Osteoblast (primary cell): ENCODE measurements around the gene NCEH1. TPM values are rescaled to one million over a fixed set of nuclear protein-coding genes. Genes with fewer than 3 reads are reported as not detected.

Experiments
- DNase-seq: peaks from one replicate; pipeline ENCODE4 v3.0.0; 2011; ENCODE audit warnings: low spot score, mixed read lengths; ENCODE audit not compliant: insufficient read length; ENCODE audit errors: missing footprints
- H2AFZ ChIP-seq: 2 replicates; pipeline ENCODE4 v1.6.0; 2011; ENCODE audit warnings: mild to moderate bottlenecking, low read length
- H3K27ac ChIP-seq: 2 replicates; pipeline ENCODE4 v1.5.1; 2011; ENCODE audit warnings: mild to moderate bottlenecking, low read depth, low read length, moderate library complexity
- H3K27me3 ChIP-seq: 2 replicates; pipeline ENCODE4 v1.6.0; 2012; ENCODE audit warnings: mild to moderate bottlenecking, control low read depth, inconsistent platforms, low read length, moderate library complexity; ENCODE audit not compliant: insufficient read depth
- H3K36me3 ChIP-seq: 2 replicates; pipeline ENCODE4 v1.5.1; 2011; ENCODE audit warnings: mild to moderate bottlenecking, low read length, control low read depth, moderate library complexity; ENCODE audit not compliant: insufficient read depth
- H3K4me1 ChIP-seq: 2 replicates; pipeline ENCODE4 v1.5.1; 2011; ENCODE audit warnings: mild to moderate bottlenecking, low read length, control low read depth, moderate library complexity; ENCODE audit not compliant: insufficient read depth
- H3K4me2 ChIP-seq: 2 replicates; pipeline ENCODE4 v1.6.0; 2011; ENCODE audit warnings: mild to moderate bottlenecking, low read length; ENCODE audit not compliant: insufficient read depth
- H3K4me3 ChIP-seq: fragments of 200-600 bp; sonication (generic); 3 replicates; pipeline ENCODE4 v1.5.1; 2012; ENCODE audit warnings: mild to moderate bottlenecking, low read length, inconsistent platforms; ENCODE audit not compliant: insufficient read depth
- H3K79me2 ChIP-seq: 2 replicates; pipeline ENCODE4 v1.6.0; 2012; ENCODE audit warnings: mild to moderate bottlenecking, low read length, control low read depth, inconsistent platforms; ENCODE audit not compliant: insufficient read depth
- H3K9me3 ChIP-seq: 2 replicates; pipeline ENCODE4 v1.5.1; 2011; ENCODE audit warnings: low read depth, low read length, control low read depth
- H4K20me1 ChIP-seq: 2 replicates; pipeline ENCODE4 v1.6.0; 2012; ENCODE audit warnings: mild to moderate bottlenecking, low read length, control low read depth; ENCODE audit not compliant: insufficient read depth
- CTCF ChIP-seq: IDR thresholded peaks from 2 replicates; pipeline ENCODE4 v1.5.1; 2011; ENCODE audit warnings: mild to moderate bottlenecking, low read depth, low read length, moderate library complexity; ENCODE audit errors: extremely low read depth
- small RNA-seq: library from RNA; depleted of rRNA; stranded (forward); fragments of <200 nt; gene quantifications from one replicate; pipeline ENCODE3, GENCODE V24; 2012
- total RNA-seq: library from RNA; depleted of rRNA; stranded (reverse); fragments of >200 nt; gene quantifications from 2 replicates; pipeline ENCODE4 v1.2.3, GENCODE V29; 2012

NCEH1 gene
- total RNA-seq, 1 donor = 10.9 TPM

GRCh38 chr3:172585954-172586353 is 124.9 kb downstream of the NCEH1 start:
- Histone ChIP-seq H3K79me2 (no peaks in the 10 kb centered on the region), H3K4me1 (no peaks in the 10 kb centered on the region), H3K9me3 (no peaks in the 10 kb centered on the region), H3K27me3 (no peaks in the 10 kb centered on the region), H3K4me3 (no peak overlapping the region), H3K27ac (no peak overlapping the region), H3K4me2 (peak overlapping the region; percentile 59), H4K20me1 (no peaks in the 10 kb centered on the region), H2AFZ (no peak overlapping the region), H3K36me3 (no peaks in the 10 kb centered on the region)
- no peak for TF ChIP-seq CTCF
- DNase-seq = no peak

- H2AFZ ChIP-seq = no peak overlapping the region
- H3K27ac ChIP-seq = no peak overlapping the region
- TF ChIP-seq CTCF = no peak
- H3K4me3 ChIP-seq = no peak overlapping the region
- no peaks in the 10 kb centered on the region for H3K79me2 ChIP-seq
- H3K36me3 ChIP-seq = no peaks in the 10 kb centered on the region
- no peaks in the 10 kb centered on the region for H3K4me1 ChIP-seq
- no peak overlapping the region for H3K4me2 ChIP-seq
- DNase-seq = no peak
- no peaks in the 10 kb centered on the region for H3K9me3 ChIP-seq
- no peaks in the 10 kb centered on the region for H3K27me3 ChIP-seq
- no peaks in the 10 kb centered on the region for H4K20me1 ChIP-seq
Observed at GRCh38 chr3:172582712-172583111, 128.2 kb downstream of the NCEH1 start.

GRCh38 chr3:172581757-172582166 is 129.1 kb downstream of the NCEH1 start:
- H4K20me1 ChIP-seq = no peaks in the 10 kb centered on the region
- H3K27me3 ChIP-seq = no peaks in the 10 kb centered on the region
- H3K9me3 ChIP-seq = no peaks in the 10 kb centered on the region
- H3K4me1 ChIP-seq = no peaks in the 10 kb centered on the region
- H3K4me3 ChIP-seq = no peak overlapping the region
- no peak overlapping the region for H3K4me2 ChIP-seq
- TF ChIP-seq CTCF = no peak
- DNase-seq = no peak
- no peaks in the 10 kb centered on the region for H3K36me3 ChIP-seq
- no peak overlapping the region for H3K27ac ChIP-seq
- no peaks in the 10 kb centered on the region for H3K79me2 ChIP-seq
- no peak overlapping the region for H2AFZ ChIP-seq

- Histone ChIP-seq H4K20me1 (no peaks in the 10 kb centered on the region), H3K4me3 (no peak overlapping the region), H3K4me1 (no peaks in the 10 kb centered on the region), H2AFZ (no peak overlapping the region), H3K27me3 (no peaks in the 10 kb centered on the region), H3K27ac (no peak overlapping the region), H3K79me2 (no peaks in the 10 kb centered on the region), H3K9me3 (no peaks in the 10 kb centered on the region), H3K36me3 (no peaks in the 10 kb centered on the region), H3K4me2 (no peak overlapping the region)
- no peak for TF ChIP-seq CTCF
- no peak for DNase-seq
Observed at GRCh38 chr3:172580680-172581401, 130.0 kb downstream of the NCEH1 start.

Small RNA genes lying within 50 kb of the gene (small RNA-seq; reads per million reads assigned to genes)
- gene RNU6-547P = not detected

Other genes with a start within 250 kb of the NCEH1 start
- gene TNFSF10, start 187.6 kb downstream of the NCEH1 start, total RNA-seq = 3.5 and 4.0 TPM in 2 replicates
- gene ECT2, start 39.7 kb upstream of the NCEH1 start, total RNA-seq = 21.8 and 23.2 TPM in 2 replicates